Right cardiac atrium (tissue), 5 donors: ENCODE measurements around the gene TOX2. TPM values are rescaled to one million over a fixed set of nuclear protein-coding genes. Genes with fewer than 3 reads are reported as not detected.

Source experiments
- ATAC-seq, 2 donors: fragments of 200-7000 bp; cut with Tn5 transposase; one replicate each; pipeline versions ENCODE4 v1.8.0 to v1.9.1; 2020; ENCODE audit warnings: moderate library complexity in 2 of 2, mild to moderate bottlenecking in 1 of 2
- DNase-seq, 3 donors: peaks; one replicate each; pipeline ENCODE4 v3.0.0-alpha.2; 2020
- H3K27ac ChIP-seq: one replicate; pipeline ENCODE4 v1.5.1; 2013; ENCODE audit warnings: mild to moderate bottlenecking, low read length, control low read depth, moderate library complexity
- H3K27me3 ChIP-seq: one replicate; pipeline ENCODE4 v1.6.1; 2013; ENCODE audit not compliant: control insufficient read depth, insufficient read depth
- H3K4me1 ChIP-seq: one replicate; pipeline ENCODE4 v1.6.1; 2013; ENCODE audit warnings: low read length; ENCODE audit not compliant: control insufficient read depth, insufficient read depth
- H3K4me3 ChIP-seq: one replicate; pipeline ENCODE4 v1.5.1; 2013; ENCODE audit warnings: low read length, control low read depth
- H3K9me3 ChIP-seq: one replicate; pipeline ENCODE4 v1.6.1; 2013; ENCODE audit warnings: low read length; ENCODE audit not compliant: control insufficient read depth
- WGBS: extraction: QIAGEN DNeasy Blood & Tissue Kit; methylation state at CpG from one replicate; pipeline ENCODE4 v1.1.7; 2013; 5-methylcytosine and 5-hydroxymethylcytosine counted together
- intact Hi-C, 4 donors: fragments of 100-400 bp; cut with DNase I; formaldehyde crosslinking; loops; one replicate each; pipeline versions ENCODE4 v1.11.0 to v1.14.0; 2022 to 2023
- polyA plus RNA-seq: library from polyadenylated mRNA; stranded (reverse); fragments of 200-250 nt; gene quantifications from one replicate; pipeline ENCODE4 v1.2.3, GENCODE V29; 2013
- total RNA-seq, 4 donors: library from RNA; stranded (reverse); fragmentation: NEBNext Ultra II Directional; extraction: Animal tissue kit (Norgen Biotek cat#: 25700); gene quantifications; one replicate each; pipeline ENCODE4 v1.2.1, GENCODE V29; 2021
- donor health status: healthy with polysubstance abuse.
- donor health status: DM: no; HTN: yes; CAD: no.
- donor health status: DM: no; HTN: no; CAD: no.
- donor health status: DM: no; HTN: yes; CAD: no; lungs with severe emphysema.
- donor health status: DM: yes; HTN: yes; CAD: no.

TOX2 gene
- total and polyA plus RNA-seq, 5 donors, result 0.99 to 3.0 (median 1.5) TPM

GRCh38 chr20:43901296-43901695 is 13.4 kb upstream of the TOX2 start:
- no peaks in the 10 kb centered on the region for H3K9me3 ChIP-seq
- ATAC-seq, result no peak
- H3K27me3 ChIP-seq, result no peaks in the 10 kb centered on the region
- no peak for DNase-seq
- intact Hi-C loops, result no loop called here
- H3K4me1 ChIP-seq, result peaks cover 2% of the 10 kb centered on the region
- 91% methylated on average over 3 of the region's 3 CpGs for WGBS
- no peak overlapping the region for H3K4me3 ChIP-seq
- H3K27ac ChIP-seq, result no peak overlapping the region

- Histone ChIP-seq H3K27me3 (no peaks in the 10 kb centered on the region), H3K4me1 (peaks cover 2% of the 10 kb centered on the region), H3K27ac (no peak overlapping the region), H3K9me3 (peaks cover 5% of the 10 kb centered on the region), H3K4me3 (no peak overlapping the region)
- intact Hi-C loops, result no loop called here
- no peak for DNase-seq
- ATAC-seq, result no peak
- WGBS, result 45% methylated on average over 14 of the region's 14 CpGs
Observed at GRCh38 chr20:43903953-43904826, 10.5 kb upstream of the TOX2 start.

- no peak overlapping the region for H3K4me3 ChIP-seq
- H3K4me1 ChIP-seq, result no peaks in the 10 kb centered on the region
- ATAC-seq (no peak), DNase-seq (no peak)
- peaks cover 5% of the 10 kb centered on the region for H3K9me3 ChIP-seq
- intact Hi-C loops, result no loop called here
- 84% methylated on average over 8 of the region's 8 CpGs for WGBS
- H3K27ac ChIP-seq, result no peak overlapping the region
- H3K27me3 ChIP-seq, result no peaks in the 10 kb centered on the region
Observed at GRCh38 chr20:43904827-43905177, 9.8 kb upstream of the TOX2 start.

GRCh38 chr20:43906505-43907034 is 8.1 kb upstream of the TOX2 start:
- Histone ChIP-seq H3K4me3 (no peak overlapping the region), H3K4me1 (no peaks in the 10 kb centered on the region), H3K27ac (no peak overlapping the region), H3K9me3 (peaks cover 5% of the 10 kb centered on the region), H3K27me3 (no peaks in the 10 kb centered on the region)
- 93% methylated on average over 2 of the region's 2 CpGs for WGBS
- DNase-seq, result no peak
- intact Hi-C loops, result no loop called here
- ATAC-seq, result no peak

GRCh38 chr20:43909211-43909610 is 5.4 kb upstream of the TOX2 start:
- no peak for DNase-seq
- ATAC-seq, result no peak
- WGBS, result 85% methylated on average over 3 of the region's 3 CpGs
- intact Hi-C loops, result no loop called here
- peaks cover 5% of the 10 kb centered on the region for H3K9me3 ChIP-seq
- no peak overlapping the region for H3K27ac ChIP-seq
- H3K27me3 ChIP-seq, result no peaks in the 10 kb centered on the region
- H3K4me3 ChIP-seq, result no peak overlapping the region
- H3K4me1 ChIP-seq, result no peaks in the 10 kb centered on the region

- no peaks in the 10 kb centered on the region for H3K27me3 ChIP-seq
- intact Hi-C loops, result no loop called here
- H3K4me3 ChIP-seq, result no peak overlapping the region
- ATAC-seq, result no peak
- H3K27ac ChIP-seq, result no peak overlapping the region
- no peaks in the 10 kb centered on the region for H3K4me1 ChIP-seq
- 64% methylated on average over 5 of the region's 5 CpGs for WGBS
- H3K9me3 ChIP-seq, result peaks cover 5% of the 10 kb centered on the region
- DNase-seq, result no peak
Observed at GRCh38 chr20:43909720-43910119, 4.9 kb upstream of the TOX2 start.

GRCh38 chr20:43910564-43910963 is 4.1 kb upstream of the TOX2 start:
- 79% methylated on average over 4 of the region's 4 CpGs for WGBS
- H3K4me1 ChIP-seq, result no peaks in the 10 kb centered on the region
- DNase-seq, result no peak
- no peak overlapping the region for H3K4me3 ChIP-seq
- no peak for ATAC-seq
- intact Hi-C loops, result no loop called here
- H3K27me3 ChIP-seq, result no peaks in the 10 kb centered on the region
- peaks cover 5% of the 10 kb centered on the region for H3K9me3 ChIP-seq
- H3K27ac ChIP-seq, result no peak overlapping the region

- no peak overlapping the region for H3K27ac ChIP-seq
- intact Hi-C loops, result no loop called here
- peaks cover 5% of the 10 kb centered on the region for H3K9me3 ChIP-seq
- 37% methylated on average over 2 of the region's 2 CpGs for WGBS
- no peak for ATAC-seq
- no peaks in the 10 kb centered on the region for H3K4me1 ChIP-seq
- no peak for DNase-seq
- no peaks in the 10 kb centered on the region for H3K27me3 ChIP-seq
- H3K4me3 ChIP-seq, result no peak overlapping the region
Observed at GRCh38 chr20:43911066-43911465, 3.6 kb upstream of the TOX2 start.

- peaks cover 2% of the 10 kb centered on the region for H3K9me3 ChIP-seq
- no peaks in the 10 kb centered on the region for H3K27me3 ChIP-seq
- DNase-seq (no peak), ATAC-seq (no peak)
- no peak overlapping the region for H3K27ac ChIP-seq
- intact Hi-C loops, result no loop called here
- no peaks in the 10 kb centered on the region for H3K4me1 ChIP-seq
- 94% methylated on average over 3 of the region's 3 CpGs for WGBS
- no peak overlapping the region for H3K4me3 ChIP-seq
Observed at GRCh38 chr20:43913291-43914025, 1.2 kb upstream of the TOX2 start.

GRCh38 chr20:43915211-43916072 is 790 bp downstream of the TOX2 start:
- Histone ChIP-seq H3K9me3 (no peaks in the 10 kb centered on the region), H3K4me1 (no peaks in the 10 kb centered on the region), H3K4me3 (peak overlapping the region; percentile 43), H3K27ac (no peak overlapping the region), H3K27me3 (no peaks in the 10 kb centered on the region)
- ATAC-seq, result peak; percentile 25 to 38
- intact Hi-C loops, result no loop called here
- DNase-seq, result peak in 1 of 3 donors; percentile 60
- WGBS, result 2% methylated on average over 66 of the region's 66 CpGs
